ENCODE measurements around the gene GGNBP2. TPM values are rescaled to one million over a fixed set of nuclear protein-coding genes. Genes with fewer than 3 reads are reported as not detected.

The GGNBP2 gene
- total and polyA plus RNA-seq, 2 experiments from 2014 or later: 40.1 to 51.5 TPM

- Histone ChIP-seq H3K9me2 (ENCODE audit: insufficient read depth) (no peaks in the 10 kb centered on the region), H3K27ac (peak overlapping the region; percentile 93), H3K9me3 (ENCODE audit: low read depth) (no peaks in the 10 kb centered on the region), H4K20me1 (ENCODE audit: insufficient read depth) (no peaks in the 10 kb centered on the region), H3F3A (ENCODE audit: insufficient read depth) (peaks cover 42% of the 10 kb centered on the region), H2AFZ (peak overlapping the region; percentile 84), H3K79me2 (ENCODE audit: insufficient read depth) (peaks cover 36% of the 10 kb centered on the region), H3K27me3 (replicated peaks; ENCODE audit: insufficient read depth) (no peaks in the 10 kb centered on the region), H3K36me3 (ENCODE audit: low read depth) (0 out of 2 replicates have a peak, but pooled peaks cover 8% of the 10 kb centered on the region), H3K4me2 (ENCODE audit: unreplicated experiment) (peak overlapping the region; percentile 91), H3K4me3 (peak overlapping the region; percentile 88), H3K4me1 (ENCODE audit: insufficient read depth) (peaks cover 2% of the 10 kb centered on the region; the same call in 1 of the 2 replicates), H3K9ac (peak overlapping the region; percentile 97)
- 7% methylated on average over 46 to 48 of the region's 48 CpGs for WGBS, 2 experiments (ENCODE audit: low coverage in 1 of 2, low lambda C conversion rate in 2 of 2, missing lambda C conversion rate in 2 of 2)
- in situ Hi-C loops (cut with MboI): no loop called here
- peak; percentile 84 for DNase-seq
- TF ChIP-seq EZH2phosphoT487 (IDR thresholded peaks at IDR 0.05; ENCODE audit: insufficient read depth, low read depth) (no peak), EZH2 (IDR thresholded peaks at IDR 0.05; ENCODE audit: insufficient read depth, poor library complexity, severe bottlenecking) (no peak)
Observed at GRCh38 chr17:36533935-36534839, 10.5 kb upstream of the GGNBP2 start.

GRCh38 chr17:36534840-36535668 lies 9.7 kb upstream of the GGNBP2 start, which contains the start of the genes MYO19 and PIGW:
TSS of gene MYO19 (minus strand) at chr17:36534868. CDS start at chr17:36532538, 2,330 bp downstream.
TSS of gene PIGW (plus strand) at chr17:36534987. CDS start at chr17:36537102, 2,115 bp downstream.
- H4K20me1 ChIP-seq (ENCODE audit: insufficient read depth): no peaks in the 10 kb centered on the region
- peak within 1 kb of the TSS; percentile 93 for H3K27ac ChIP-seq
- peak within 1 kb of the TSS; percentile 88 for H3K4me3 ChIP-seq
- H3K36me3 ChIP-seq (ENCODE audit: low read depth): 0 out of 2 replicates have a peak, but pooled peaks cover 8% of the 10 kb centered on the region
- peak within 1 kb of the TSS; percentile 97 for H3K9ac ChIP-seq
- peak within 1 kb of the TSS; percentile 84 for H2AFZ ChIP-seq
- no peaks in the 10 kb centered on the region for H3K4me1 ChIP-seq (ENCODE audit: insufficient read depth)
- H3K27me3 ChIP-seq (replicated peaks; ENCODE audit: insufficient read depth): no peaks in the 10 kb centered on the region
- DNase-seq: peak; percentile 96
- H3K79me2 ChIP-seq (ENCODE audit: insufficient read depth): peaks cover 45% of the 10 kb centered on the region
- 1% methylated on average over 68 to 69 of the region's 83 CpGs for WGBS, 2 experiments (ENCODE audit: low coverage in 1 of 2, low lambda C conversion rate in 2 of 2, missing lambda C conversion rate in 2 of 2)
- H3K9me2 ChIP-seq (ENCODE audit: insufficient read depth): no peaks in the 10 kb centered on the region
- TF ChIP-seq EZH2 (IDR thresholded peaks at IDR 0.05; ENCODE audit: insufficient read depth, poor library complexity, severe bottlenecking) (no peak), EZH2phosphoT487 (IDR thresholded peaks at IDR 0.05; ENCODE audit: insufficient read depth, low read depth) (no peak)
- H3K9me3 ChIP-seq (ENCODE audit: low read depth): no peaks in the 10 kb centered on the region
- in situ Hi-C loops (cut with MboI): no loop called here
- H3K4me2 ChIP-seq (ENCODE audit: unreplicated experiment): peak within 1 kb of the TSS; percentile 91
- H3F3A ChIP-seq (ENCODE audit: insufficient read depth): peaks cover 34% of the 10 kb centered on the region

- peak overlapping the region; percentile 88 for H3K4me3 ChIP-seq
- peak overlapping the region; percentile 84 for H2AFZ ChIP-seq
- H3K9me2 ChIP-seq (ENCODE audit: insufficient read depth): no peaks in the 10 kb centered on the region
- no peaks in the 10 kb centered on the region for H3K4me1 ChIP-seq (ENCODE audit: insufficient read depth)
- no peak for DNase-seq
- 8 to 13% methylated on average over 14 to 15 of the region's 15 CpGs for WGBS, 2 experiments (ENCODE audit: low coverage in 1 of 2, low lambda C conversion rate in 2 of 2, missing lambda C conversion rate in 2 of 2)
- no peaks in the 10 kb centered on the region for H4K20me1 ChIP-seq (ENCODE audit: insufficient read depth)
- TF ChIP-seq EZH2 (IDR thresholded peaks at IDR 0.05; ENCODE audit: insufficient read depth, poor library complexity, severe bottlenecking): no peak
- no peak for TF ChIP-seq EZH2phosphoT487 (IDR thresholded peaks at IDR 0.05; ENCODE audit: insufficient read depth, low read depth)
- in situ Hi-C loops (cut with MboI): no loop called here
- H3K27ac ChIP-seq: peak overlapping the region; percentile 93
- H3K36me3 ChIP-seq (ENCODE audit: low read depth): 0 out of 2 replicates have a peak, but pooled peaks cover 8% of the 10 kb centered on the region
- peak overlapping the region; percentile 64 for H3K4me2 ChIP-seq (ENCODE audit: unreplicated experiment)
- H3F3A ChIP-seq (ENCODE audit: insufficient read depth): peaks cover 28% of the 10 kb centered on the region
- H3K79me2 ChIP-seq (ENCODE audit: insufficient read depth): peaks cover 51% of the 10 kb centered on the region
- no peaks in the 10 kb centered on the region for H3K27me3 ChIP-seq (replicated peaks; ENCODE audit: insufficient read depth)
- H3K9ac ChIP-seq: peak overlapping the region; percentile 97
- H3K9me3 ChIP-seq (ENCODE audit: low read depth): no peaks in the 10 kb centered on the region
Observed at GRCh38 chr17:36535669-36536081, 9.0 kb upstream of the GGNBP2 start.

GRCh38 chr17:36540696-36541095 lies 4.0 kb upstream of the GGNBP2 start:
- H3K9me3 ChIP-seq (ENCODE audit: low read depth): no peaks in the 10 kb centered on the region
- in situ Hi-C loops (cut with MboI): no loop called here
- no peak overlapping the region for H3K9ac ChIP-seq
- no peaks in the 10 kb centered on the region for H4K20me1 ChIP-seq (ENCODE audit: insufficient read depth)
- H2AFZ ChIP-seq: no peak overlapping the region
- no peak overlapping the region for H3K4me3 ChIP-seq
- H3K27me3 ChIP-seq (replicated peaks; ENCODE audit: insufficient read depth): no peaks in the 10 kb centered on the region
- no peak for DNase-seq
- no peak overlapping the region for H3K27ac ChIP-seq
- peaks cover 9% of the 10 kb centered on the region for H3K4me1 ChIP-seq (ENCODE audit: insufficient read depth)
- WGBS, 2 experiments (ENCODE audit: low coverage in 1 of 2, low lambda C conversion rate in 2 of 2, missing lambda C conversion rate in 2 of 2): 95 to 98% methylated on average over 3 of the region's 3 CpGs
- H3K79me2 ChIP-seq (ENCODE audit: insufficient read depth): peaks cover 89% of the 10 kb centered on the region
- H3K4me2 ChIP-seq (ENCODE audit: unreplicated experiment): no peak overlapping the region
- H3K36me3 ChIP-seq (ENCODE audit: low read depth): 0 out of 2 replicates have a peak, but pooled peaks cover 8% of the 10 kb centered on the region
- TF ChIP-seq EZH2phosphoT487 (IDR thresholded peaks at IDR 0.05; ENCODE audit: insufficient read depth, low read depth) (no peak), EZH2 (IDR thresholded peaks at IDR 0.05; ENCODE audit: insufficient read depth, poor library complexity, severe bottlenecking) (no peak)
- H3F3A ChIP-seq (ENCODE audit: insufficient read depth): peaks cover 38% of the 10 kb centered on the region
- H3K9me2 ChIP-seq (ENCODE audit: insufficient read depth): no peaks in the 10 kb centered on the region
